G401.6 (cell line): ENCODE measurements around the gene LRRC75A.
"Not testable (repeated sequence)": the region's sequence is repeated elsewhere in the genome, so short reads cannot be mapped to it uniquely, and the experiment has no call there.

Experiments
- FAIRE-seq: peaks from 2 replicates; lab custom pipeline; 2012; peaks lifted over from hg19 to GRCh38; lab: Jason Lieb, UNC

The LRRC75A gene

DNA sequence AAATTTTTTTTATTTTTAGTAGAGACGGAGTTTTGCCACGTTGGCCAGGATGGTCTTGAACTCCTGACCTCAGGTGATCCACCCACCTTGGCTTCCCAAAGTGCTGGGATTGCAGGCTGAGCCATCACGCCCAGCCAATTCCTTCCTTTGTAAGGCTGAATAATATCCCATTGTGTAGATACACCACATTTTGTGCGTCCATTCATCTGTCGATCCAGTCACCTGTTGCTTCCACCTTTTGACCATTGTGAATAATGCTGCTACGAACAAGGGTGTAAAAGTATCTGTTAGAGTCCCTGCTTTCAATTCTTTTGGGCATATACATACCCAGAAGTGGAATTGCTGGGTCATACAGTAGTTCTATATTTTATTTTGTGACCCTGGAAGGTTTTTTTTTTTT is 61.3 kb downstream of the LRRC75A start:
- FAIRE-seq = no peak

- FAIRE-seq = no peak
These were observed 62.9 kb downstream of the LRRC75A start for GRCh38 chr17:16429083-16429482.

- FAIRE-seq = no peak
These were observed 63.7 kb downstream of the LRRC75A start for GRCh38 chr17:16428098-16428882.

DNA sequence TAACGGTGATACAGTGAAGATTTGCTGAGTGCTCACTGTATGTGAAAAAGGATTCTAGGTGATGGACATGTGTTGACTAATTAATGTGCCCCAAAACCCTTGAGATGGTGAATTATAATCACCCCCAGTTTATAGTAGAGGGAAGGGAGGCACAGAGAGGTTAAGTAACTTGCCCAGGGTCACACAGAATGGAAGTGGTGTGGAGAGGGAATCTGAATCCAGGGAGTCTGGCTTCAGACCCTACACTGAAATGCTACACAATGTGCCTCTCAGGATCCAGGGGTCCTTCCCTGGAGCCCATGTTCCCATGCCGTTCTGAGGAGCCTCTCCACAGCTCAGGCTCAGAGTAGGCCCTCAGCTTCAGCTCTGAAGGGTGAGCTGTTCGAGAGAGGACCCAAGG is 65.0 kb downstream of the LRRC75A start:
- no peak for FAIRE-seq

- no peak for FAIRE-seq
These were observed 66.0 kb downstream of the LRRC75A start for GRCh38 chr17:16425698-16426659.

DNA sequence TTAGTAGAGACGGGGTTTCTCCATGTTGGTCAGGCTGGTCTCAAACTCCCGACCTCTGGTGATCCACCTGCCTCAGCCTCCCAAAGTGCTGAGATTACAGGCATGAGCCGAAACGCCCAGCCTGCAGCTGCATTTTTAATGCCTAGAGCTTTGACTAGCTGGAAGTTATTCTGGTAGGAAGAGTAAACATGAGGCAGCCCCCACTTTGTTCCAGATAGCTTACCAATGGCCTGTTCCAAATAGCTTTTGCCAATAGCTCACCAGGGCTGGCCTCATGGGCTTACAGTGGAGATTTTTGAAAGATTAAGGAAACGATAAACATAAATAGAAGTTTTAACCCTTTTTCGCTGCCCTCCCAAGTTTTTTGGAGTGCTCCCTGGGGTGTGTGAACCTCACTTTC is 66.8 kb downstream of the LRRC75A start:
- FAIRE-seq = no peak

DNA sequence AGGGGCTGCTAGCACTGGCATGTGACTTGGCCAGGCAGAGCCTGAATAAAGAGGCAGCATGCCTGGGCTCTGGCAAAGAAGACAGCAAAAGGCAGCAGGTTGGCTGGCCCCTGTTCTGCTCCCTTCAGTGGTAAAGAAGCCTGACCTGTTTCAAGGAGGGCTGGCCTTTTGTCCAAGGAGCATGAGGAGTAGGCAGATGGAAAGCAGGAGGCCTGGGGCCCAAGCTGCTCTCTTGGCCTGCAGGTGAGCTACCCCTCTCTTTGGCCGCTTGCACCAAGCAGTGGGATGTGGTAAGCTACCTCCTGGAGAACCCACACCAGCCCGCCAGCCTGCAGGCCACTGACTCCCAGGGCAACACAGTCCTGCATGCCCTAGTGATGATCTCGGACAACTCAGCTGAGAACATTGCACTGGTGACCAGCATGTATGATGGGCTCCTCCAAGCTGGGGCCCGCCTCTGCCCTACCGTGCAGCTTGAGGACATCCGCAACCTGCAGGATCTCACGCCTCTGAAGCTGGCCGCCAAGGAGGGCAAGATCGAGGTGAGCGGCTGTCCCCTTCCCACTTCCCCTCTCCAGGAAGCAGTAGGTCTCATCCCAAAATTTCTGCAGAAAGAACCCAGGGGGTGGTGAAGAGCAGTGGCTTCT is 68.6 kb downstream of the LRRC75A start:
- no peak for FAIRE-seq

- FAIRE-seq = no peak
These were observed 69.6 kb downstream of the LRRC75A start for GRCh38 chr17:16422416-16422815.

GRCh38 chr17:16419929-16420271 is 72.1 kb downstream of the LRRC75A start:
- FAIRE-seq = no peak

DNA sequence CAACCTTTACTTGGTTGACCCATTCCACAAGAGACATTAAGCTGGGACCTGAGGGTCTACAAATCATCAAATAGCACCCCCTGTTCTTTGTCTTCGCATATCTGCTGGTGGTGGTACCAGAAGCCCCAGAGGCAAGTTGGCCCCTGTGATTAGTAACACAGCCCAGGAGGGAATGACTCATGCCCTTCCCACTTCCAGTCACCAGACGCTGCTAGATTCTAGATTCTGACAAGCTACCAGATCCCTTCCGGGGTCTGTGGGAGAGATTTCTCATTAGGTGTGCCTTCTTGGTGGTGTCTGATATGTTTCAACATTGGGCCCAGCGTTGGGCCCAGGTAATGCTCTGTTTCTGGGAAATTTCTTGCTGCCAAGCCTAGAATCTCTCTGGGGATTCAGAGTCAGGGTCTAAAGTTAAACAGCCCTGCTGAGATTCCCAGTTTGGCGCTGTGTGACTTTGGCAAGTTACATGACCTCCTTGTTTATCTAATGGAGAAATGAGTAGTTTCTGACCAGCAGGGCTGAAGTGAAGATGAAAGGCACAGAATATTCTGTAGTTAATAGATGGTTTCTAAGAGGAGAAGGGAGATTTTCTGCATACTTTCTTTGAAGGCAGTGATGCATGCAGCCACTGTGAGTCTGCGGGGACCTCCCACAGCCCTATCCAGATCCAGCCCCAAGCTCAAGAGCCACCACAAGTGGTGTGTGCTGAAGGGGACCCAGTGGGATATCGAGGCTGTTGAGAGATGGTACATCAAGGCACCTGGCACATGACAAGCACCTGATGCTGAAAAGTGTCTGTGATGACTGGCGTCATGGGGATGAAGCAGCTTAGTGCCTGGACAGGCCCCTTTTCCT is 72.7 kb downstream of the LRRC75A start:
- peak; percentile 90 for FAIRE-seq

DNA sequence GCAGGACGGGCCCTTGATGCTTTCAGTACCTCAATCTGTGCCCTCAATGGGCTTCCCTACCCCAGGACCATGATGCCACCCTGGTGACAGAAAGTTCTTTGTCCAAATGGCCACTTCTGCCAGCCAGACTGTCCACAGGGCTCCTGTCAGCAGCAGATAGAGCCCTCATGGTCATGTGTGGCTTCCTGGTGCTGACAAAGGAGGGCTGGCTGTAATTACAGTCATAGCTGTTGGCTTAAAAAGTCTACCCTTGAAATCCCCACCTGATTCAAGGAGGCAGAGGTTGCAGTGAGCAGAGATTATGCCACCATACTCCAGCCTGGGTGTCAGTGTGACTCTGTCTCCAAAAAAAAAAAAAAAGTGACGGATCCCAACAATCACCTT is 73.3 kb downstream of the LRRC75A start:
- no peak for FAIRE-seq

- FAIRE-seq = no peak
These were observed 73.9 kb downstream of the LRRC75A start for GRCh38 chr17:16417896-16418684.

DNA sequence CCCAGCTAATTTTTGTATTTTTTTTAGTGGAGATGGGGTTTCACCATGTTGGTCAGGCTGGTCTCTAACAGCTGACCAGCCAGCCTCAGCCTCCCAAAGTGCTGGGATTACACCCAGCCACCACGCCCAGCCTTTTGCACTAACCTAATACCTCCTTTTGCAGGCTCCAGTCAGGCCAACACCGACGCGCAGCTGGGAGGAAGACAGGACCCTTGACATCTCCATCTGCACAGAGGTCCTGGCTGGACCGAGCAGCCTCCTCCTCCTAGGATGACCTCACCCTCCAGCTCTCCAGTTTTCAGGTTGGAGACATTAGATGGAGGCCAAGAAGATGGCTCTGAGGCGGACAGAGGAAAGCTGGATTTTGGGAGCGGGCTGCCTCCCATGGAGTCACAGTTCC is 74.6 kb downstream of the LRRC75A start:
- no peak for FAIRE-seq

DNA sequence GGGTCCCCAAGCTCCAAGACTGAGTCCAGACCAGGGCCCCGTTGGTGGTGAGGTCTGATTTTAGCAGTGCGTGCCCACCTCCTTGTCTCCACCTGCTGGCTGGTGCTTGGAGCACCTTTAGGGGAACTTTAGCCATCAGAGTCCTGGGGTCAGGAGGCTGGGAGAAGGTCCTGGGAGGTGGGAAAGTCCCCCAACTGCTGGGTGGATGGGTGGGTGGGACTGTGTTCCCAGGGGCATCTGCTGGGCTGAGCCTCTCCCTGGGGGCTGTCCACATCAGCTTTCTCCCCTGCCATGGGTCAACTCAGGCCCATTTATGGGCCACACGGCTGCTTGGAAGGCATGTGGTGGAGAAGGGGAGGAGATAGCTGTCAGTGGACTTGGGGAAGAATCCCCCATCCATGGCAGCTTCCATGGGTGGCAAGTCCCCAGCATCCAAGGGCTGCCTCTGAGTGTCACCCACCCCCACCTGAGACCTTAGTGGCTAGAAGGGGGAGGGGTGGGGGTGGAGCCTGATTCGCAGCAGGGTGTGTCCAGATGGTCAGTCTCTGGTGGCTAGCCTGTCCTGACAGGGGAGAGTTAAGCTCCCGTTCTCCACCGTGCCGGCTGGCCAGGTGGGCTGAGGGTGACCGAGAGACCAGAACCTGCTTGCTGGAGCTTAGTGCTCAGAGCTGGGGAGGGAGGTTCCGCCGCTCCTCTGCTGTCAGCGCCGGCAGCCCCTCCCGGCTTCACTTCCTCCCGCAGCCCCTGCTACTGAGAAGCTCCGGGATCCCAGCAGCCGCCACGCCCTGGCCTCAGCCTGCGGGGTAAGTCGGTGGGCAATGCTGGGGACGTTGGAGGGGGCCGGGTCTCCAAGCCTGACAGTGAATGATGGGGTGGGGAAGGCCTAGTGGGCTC is 76.7 kb downstream of the LRRC75A start, which contains the start of gene TRPV2:
Gene TRPV2, plus strand, starts transcription at position 541 of the 894 bp plus-strand sequence. CDS start 2,098 bp downstream, outside the sequence.
- FAIRE-seq = no peak

DNA sequence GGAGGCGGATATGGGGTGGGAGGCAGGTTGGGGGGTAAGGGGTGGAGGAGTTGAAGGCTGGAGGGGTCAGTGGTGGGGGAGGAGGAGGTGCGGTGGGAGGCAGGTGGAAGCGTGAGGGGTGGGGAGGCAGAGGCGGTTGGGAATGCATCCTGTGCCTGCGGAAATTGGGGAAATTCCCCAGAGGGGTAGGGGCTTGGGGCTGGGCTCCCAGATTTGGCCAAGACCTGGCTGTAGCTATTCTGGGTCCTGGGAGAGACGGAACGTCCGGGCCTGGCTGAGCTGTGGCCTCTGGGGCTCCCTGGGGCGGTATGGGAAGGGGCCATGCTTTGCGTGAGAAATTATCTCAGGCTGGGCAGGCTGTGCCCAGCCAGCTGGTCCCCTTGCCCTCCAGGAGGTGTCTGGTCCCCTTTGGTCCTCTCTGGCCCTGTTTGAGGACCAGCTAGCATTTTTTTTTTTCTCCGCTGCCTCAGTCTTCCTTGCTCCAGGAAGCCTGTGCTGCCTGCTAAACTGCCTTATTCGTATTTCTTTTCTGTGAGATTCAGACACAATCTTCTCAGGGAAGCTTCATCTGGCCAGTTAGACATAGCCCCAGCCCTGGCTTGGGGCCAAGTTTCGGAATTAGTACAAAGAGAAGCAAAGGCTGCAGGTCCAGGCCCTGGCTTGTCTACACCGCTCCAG is 83.9 kb downstream of the LRRC75A start:
- peak; percentile 68 for FAIRE-seq

- no peak for FAIRE-seq
These were observed 85.0 kb downstream of the LRRC75A start for GRCh38 chr17:16406742-16407674.

DNA sequence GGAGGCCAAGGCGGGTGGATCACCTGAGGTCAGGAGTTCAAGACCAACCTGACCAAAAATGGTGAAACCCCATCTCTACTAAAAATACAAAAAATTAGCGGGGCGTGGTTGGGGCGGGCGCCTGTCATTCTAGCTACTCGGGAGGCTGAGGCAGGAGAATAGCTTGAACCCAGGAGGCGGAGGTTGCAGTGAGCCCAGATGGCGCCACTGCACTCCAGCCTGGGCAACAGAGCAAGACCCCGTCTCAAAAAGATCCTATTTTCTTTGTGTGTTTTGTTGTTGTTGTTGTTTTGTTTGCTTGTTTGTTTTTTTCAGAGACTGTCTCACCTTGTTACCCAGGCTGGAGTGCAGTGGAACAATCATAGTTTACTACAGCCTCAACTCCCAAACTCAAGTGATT is 88.1 kb downstream of the LRRC75A start:
- not testable (repeated sequence) for FAIRE-seq
